ENCODE measurements around the gene BPGM.
A peak's percentile ranks its signal among the peaks of the same experiment; 100 is the strongest.

Gene BPGM

DNA sequence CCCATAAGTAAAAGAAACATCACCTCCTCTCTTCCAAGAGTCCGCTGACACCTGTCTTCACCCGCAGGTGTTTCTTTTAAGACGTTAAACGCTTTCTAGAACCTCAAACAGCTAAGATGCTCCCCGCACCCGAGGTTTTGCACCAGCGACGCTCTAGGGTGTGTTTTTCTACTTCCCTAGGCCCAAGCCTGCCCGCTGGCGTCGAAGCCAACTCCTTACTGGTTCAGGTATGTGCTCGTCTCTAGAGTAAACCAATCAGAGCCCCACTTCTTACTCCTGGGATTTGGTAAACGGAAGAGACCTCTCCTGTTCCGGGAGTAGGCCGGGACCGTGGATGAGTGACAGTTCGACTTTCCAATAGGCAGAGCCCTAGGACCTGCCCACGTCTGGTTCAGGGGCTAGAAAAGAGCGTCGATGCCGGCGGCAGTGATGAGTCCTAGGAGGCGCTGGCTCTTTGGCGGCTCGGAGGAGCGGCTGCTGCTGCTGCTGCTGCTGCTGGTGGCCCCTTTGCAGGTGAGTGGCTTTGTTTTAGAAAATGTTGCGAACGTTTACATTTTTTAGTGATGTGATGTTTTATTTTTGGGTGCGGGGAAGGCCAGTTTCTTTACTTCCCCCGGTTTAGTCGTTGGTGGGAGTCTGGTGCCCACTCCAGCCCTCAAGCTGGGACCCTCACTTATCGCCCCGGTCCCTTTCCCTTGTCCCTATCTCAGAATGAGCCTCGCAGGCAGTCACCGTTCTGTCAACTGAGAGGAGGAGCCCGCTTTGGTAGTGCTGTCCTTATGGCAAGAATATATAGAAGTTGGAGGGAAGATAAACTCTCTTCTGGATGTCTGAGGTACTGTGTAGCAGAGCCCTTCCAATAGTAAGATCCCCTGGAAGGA lies at the start of gene BPGM:
Gene BPGM, plus strand, starts transcription at position 429 of the 881 bp plus-strand sequence. CDS start 14,655 bp downstream, outside the sequence.
- peak; percentile 99 for DNase-seq

DNA sequence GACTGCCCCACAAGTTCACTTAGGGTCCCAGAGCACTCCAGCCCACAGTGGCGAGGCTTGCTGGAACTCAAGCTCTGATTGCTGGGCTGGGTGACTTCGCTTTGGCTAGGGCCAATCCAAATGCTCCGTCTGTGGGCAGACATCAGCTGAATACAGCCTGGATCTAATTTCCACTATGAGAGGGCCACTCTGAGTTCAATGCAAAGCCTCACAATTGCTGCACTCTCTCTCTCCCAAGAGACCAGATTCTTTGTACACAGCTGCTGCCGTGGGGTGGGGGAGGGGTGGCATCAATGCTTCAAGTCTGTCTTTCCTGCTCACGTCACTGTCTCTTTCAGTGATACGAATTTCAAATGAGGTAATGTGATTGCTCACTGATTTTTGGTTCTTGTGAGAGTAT lies 47.3 kb upstream of the BPGM start:
- DNase-seq = no peak

DNA sequence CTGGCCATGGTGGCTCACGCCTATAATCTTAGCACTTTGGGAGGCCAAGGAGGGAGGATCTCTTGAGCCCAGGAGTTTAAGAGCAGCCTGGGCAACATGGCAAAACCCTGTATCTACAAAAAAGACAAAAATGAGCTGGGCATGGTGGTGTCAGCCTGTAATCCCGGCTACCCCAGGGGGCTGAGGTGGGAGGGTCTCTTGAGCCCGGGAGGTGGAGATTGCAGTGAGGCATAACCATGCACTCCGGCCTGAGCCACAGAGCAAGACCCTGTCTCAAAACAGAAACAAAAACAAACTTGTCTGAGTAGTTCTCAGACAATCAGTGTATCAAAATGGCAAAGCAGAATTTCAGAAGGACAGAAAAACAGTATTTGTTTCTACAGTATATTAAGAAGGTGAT lies 45.2 kb upstream of the BPGM start:
- DNase-seq = no peak

DNA sequence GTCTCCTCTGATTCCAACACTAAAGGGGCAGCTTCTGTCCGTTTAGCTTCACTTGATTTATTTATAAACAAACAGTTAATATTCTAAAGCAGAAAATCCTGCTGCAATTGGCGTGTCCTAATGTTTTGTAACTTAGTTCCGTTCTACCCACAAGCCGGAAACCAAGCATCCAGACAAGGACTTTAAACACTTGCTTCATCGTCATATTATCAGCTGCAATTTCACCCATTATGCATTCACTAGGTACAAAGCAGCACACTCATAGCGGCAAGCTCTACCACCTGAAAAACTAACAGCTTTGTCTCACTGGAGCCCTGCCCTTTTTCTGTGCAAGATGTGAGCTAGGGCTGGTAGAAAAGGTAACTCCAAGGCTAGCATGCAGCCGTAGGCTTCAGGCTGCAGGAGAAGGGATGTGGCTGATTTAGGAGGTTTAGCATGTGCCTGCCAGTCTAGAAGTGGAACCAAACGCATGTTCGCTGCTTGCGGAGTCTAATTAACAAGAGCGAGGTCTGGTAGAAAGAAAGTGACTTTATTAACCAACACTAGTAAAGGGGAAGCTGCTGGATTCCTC lies 43.7 kb upstream of the BPGM start:
- DNase-seq = no peak

DNA sequence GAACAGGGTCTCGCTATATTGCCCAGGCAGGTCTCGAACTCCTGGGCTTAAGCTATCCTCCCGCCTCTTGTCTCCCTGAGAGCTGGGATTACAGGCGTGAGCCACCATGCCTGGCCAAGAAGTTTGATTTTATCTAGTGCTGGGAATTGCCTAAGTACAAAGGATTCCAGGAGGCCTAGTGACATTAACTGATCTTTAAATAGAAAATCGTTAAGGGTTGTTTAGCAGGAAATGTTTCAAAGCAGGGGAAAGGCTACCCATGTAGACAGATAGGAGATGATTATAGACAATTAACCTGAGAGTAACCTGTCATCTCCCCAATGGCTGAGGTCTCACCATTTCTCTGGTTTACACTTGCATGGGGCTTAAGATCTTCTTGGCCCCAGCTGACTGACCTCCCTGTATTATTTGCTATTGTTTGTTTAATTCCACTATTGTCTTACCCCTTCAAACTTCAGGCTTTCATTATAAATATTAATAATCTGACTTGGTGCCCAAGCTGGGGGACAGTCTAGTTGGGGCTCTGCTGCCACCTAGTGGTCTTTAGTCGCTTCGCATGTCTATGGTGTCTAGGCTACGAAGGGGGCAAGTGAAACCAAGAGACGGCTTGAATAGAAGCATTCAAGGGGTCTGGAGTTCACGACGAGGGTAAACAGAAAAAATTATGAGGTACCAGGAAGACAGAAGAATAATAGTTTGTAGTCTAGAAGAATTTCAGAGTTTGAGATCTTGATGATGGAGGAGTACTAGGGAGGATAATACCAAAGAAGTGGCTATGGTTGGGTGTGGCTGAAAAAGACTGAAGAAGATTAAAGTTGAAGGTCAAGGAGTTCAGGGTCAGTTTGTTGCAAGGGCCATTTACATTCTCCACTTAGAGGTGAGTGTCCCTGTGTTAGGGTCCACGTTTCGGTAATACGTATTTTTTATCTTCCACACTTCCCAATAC lies 40.4 kb upstream of the BPGM start:
- DNase-seq = no peak

DNA sequence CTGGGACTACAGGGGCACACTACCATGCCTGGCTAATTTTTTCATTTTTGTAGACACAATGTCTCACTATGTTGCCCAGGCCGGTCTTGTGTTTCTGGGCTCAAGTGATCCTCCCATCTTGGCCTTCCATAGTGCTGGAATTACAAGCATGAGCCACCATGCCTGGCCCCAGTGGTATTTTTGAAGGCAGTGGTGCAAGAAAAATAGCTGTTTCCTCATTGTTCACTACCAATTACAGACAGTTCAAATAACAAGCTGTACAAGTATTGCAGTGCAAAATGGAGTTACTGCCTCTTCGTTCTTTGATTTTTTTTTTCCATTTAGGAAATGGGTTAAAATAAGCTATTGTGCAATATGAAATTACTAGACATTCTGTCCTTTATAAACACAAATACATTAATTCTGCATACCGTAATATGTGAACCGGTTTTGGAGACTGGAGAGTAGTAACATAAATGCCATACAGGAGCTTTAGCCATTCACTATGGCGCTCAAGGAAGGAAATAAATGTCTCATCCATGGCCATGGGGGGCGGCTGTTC lies 35.0 kb upstream of the BPGM start:
- no peak for DNase-seq

DNA sequence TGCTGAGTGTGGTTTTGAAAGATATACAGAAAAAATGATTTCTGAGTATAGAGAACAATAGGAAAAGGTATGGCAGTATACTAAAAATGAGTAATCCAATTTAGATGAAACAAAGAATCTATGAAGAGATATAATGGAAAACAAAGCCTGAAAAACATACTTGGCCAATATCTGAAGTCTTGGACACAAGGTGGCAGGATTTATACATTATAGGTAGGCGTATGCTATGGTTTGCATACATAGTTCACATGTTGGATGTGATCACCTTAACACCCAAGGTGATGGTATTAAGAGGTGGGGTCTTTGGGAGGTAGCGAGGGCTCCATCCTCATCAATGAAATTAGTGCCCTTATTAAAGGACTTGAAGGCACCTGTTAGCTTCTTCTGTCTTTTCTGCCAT lies 34.5 kb upstream of the BPGM start:
- no peak for DNase-seq

DNA sequence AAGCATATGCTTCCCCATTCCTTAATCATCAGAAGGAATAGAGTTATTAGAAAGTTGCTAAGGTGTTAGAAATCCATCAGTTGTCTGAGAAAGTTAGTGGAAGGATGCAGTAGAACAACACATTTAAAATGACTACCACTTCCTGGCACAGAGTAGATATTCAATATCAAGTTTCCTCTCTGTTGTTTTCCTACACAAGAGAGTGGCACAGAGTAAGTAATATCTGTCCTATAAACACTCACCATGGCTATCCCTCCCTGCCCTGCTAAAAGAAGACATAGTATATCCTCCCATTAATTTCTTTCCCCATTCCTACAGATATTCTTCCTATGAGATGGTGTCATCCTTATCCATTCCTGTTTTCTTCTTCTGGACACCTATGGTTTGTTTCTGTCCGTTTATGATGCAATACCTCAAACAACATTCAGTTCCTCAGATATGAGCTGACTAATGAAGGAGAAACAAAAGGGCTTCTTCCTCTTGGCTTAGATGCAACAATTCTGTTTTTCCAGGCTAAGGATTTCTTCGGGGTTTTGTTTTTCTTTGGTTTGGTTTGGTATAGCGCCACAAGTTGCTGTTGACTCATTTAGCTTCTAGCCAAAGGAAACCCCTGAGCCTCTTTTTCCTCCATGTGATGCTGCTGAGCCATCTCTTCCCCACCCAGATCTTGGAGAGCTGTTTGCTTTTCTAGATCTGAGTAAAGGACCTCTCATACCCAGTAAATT lies 32.9 kb upstream of the BPGM start:
- DNase-seq = no peak

DNA sequence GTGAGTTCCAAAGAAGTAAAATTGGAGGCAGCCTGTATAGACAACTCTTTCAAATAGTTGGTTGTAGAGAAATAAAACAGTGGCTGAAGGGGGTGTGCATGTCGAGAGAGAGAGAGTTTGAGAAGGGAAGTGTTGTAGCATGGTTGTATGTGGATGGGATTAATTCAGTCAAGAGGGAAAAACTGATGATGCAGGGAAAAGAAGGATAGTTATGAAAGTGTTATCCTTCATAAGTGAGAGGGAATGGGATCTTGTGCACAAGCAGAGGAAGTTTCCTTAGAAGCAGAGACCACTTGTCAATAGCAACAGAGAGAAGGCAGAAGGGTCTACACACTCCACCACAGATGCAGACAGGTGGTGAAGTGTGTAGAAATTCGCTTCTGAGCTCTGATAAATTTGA lies 30.0 kb upstream of the BPGM start:
- DNase-seq = no peak

DNA sequence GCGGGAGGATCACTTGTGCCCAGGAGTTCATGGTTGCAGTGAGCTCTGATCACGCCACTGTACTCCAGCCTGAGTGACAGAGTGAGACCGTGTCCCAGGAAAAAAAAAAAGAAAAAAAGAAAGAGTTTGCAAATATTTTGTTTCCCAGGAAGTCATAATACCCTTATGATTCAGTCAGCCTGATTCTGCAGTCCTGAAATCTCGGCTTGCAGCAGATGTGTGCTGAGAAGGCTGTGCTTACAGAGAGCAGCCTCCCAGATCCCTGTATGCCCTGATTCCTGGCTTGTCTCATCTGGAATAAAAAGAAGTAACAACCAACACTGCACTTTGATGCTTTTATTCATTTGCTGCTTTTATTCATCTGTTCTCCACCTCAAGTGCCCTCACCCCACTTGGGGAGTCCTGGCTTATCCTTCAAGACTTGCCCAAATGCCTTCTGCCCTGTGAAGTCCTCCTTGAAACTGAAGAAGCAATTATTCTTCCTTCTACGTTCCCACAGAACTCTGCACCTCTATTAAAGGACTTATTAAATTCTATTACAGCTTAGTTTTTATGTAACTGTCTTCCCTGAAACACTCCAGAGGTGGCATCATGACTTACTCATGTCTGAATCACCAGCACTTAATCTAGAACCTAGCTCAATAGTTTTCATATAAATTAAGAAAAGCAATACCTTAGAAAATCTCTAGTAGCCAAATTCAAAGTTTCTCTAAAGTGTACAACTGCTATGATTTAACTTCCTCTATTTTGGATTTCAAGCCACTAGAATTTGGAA lies 27.7 kb upstream of the BPGM start:
- DNase-seq = no peak

DNA sequence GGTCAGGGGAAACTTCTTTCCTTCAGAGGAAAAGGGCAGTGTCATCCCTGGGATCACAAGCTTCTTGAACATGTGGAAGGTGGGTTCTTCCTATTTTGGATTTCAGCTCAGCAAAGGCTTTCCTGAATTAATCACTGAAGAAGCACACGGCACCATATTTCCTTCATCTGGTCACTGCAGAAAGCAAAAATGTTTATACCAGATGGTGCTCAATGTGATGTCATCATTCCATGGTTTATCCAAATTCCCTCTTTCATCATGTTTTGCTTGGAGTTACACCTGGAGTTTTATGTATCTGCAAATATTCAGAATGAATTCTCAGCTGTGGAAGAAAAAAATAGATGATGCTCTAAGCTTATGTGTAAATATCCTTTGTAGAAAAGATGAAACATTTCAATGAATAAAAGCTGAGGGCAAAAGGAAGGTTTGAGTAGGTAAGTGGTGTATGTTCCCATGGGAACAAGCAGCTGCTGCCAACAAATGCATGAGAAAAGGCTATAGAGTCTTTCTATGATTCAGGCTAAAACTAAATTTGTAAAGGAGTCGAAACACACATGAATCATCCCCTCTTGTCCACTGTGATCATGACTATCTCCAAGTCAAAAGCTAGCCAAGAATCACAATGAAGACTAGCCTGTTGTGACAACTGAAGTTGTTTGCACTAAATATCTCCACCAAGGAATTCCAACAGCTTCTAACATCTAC lies 26.9 kb upstream of the BPGM start:
- DNase-seq = no peak

DNA sequence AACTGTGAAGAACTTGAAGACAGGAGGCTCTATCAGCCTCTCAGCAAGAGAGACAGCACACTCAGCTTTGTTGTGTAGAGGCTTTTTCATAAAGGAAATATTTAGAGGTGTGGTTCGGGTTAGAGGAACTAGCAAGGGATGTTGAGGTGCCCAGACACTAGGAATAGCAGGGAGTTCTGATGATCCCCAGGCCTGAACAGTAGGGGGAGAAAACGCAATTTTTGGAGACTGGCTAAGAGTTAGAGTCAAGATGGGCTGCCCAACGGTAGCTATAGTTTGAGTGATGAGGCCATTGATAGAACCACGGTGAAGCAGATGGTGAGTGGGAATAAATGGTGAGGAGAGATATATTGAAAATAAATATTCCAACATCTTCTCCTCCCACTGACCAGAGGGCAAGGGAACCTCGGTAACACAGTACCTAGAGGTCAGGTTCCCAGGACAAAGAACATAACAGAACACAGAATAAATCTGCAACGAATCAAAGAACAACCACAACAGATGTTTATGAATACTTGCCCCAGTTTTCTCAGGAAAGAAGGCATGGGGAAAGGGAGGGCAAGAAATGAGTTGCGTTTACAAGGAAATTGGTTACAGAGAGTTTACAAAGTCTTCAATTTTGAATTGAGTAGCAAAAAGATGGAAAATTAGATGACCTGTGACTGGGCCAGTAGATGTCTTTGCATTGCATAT lies 24.2 kb upstream of the BPGM start:
- DNase-seq = no peak

DNA sequence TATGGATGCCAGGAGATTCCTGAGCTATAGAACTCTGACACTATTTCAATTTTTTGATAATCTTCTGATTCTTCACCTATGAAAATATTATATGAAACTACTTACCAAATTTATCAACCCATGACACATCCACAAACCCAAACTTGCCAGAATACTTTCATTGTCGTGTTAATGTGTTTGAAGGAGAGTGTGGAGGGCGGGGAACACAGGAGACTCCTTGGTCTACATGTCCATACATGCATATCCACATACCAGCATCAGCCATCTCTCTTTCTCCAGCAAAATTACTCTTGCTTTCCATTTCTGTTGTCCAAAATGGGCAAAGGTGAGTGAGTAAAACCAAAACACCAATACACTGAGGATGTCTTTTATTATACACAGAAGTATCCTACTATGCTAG lies 23.5 kb upstream of the BPGM start:
- DNase-seq = no peak

DNA sequence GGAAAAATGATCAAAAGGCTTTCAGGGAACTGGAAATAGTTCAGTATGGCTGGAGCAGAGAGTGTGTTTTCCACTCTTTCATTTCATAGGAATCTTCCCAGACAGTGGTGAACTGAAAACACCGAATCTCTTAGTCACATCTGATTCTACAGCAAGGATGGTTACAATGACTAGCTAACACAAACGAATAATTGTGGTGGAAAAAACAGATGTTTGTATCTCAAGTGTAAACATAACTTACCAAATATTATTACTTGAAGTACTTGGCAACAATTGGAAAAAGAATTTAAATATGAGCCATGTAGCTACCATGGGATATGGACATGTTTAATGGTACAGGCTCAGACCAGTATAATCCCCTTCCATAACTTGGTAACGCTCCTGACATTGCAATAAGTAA lies 21.1 kb upstream of the BPGM start:
- no peak for DNase-seq

DNA sequence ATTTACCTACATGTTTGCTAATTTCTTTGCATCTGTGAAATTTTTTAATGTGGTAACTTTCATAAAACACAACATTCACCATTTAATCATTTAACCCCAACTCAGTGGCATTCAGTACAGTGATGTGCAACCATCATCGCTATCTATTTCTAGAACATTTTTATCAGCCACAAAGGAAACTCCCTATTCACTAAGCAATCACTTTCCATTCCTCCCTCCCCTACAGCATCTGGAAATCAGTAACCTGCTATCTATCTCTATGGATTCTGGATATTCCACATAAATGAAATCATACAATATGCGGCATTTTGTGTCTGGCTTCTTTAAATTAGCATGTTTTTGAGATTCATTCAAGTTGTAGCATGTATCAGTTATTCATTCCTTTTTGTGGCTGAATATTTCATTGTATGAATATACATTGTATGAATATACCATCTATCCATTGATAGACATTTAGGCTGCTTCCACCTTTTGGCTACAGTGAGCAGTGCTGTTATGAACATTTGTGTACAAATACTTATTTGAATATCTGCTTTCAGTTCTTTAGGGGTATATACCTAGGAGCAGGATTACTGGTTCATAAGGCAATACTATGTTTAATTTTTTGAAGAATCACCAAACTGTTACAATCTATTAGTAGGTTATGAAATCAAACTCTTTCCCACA lies 19.4 kb upstream of the BPGM start:
- DNase-seq = no peak

DNA sequence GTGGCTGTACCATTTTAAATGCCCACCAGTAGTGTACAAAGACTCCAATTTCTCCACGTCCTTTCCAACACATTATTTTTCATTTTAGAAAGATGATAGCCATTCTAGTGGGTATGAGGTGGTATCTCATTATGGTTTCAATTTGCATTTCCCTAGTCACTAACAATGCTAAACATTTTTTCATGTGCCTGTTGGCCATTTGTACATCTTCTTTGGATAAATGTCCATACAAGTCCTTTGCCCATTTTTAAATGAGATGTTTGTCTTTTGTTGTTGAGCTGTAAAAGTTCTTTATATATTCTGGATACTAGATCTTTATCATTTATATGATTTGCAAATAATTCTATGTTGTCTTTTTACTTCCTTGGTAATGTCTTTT lies 18.9 kb upstream of the BPGM start:
- no peak for DNase-seq

DNA sequence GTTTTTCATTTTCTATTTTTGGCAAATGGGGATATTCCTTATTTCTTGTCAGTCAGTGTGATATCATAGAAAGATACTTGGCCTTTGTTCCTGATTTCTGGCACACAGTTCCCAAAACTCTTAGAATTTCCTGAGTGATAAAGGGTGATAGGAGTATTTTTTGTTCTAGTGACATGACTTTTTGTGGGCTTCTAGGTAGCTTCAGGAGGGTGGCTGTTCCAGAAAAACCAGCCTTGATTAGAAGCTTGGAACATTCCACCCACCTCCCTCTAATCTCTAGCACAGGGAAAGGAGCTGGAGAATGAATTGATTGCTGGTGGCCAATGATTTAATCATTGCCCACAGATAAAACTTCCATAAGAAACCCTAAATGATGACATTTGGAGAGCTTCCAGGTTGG lies 17.2 kb upstream of the BPGM start:
- no peak for DNase-seq

DNA sequence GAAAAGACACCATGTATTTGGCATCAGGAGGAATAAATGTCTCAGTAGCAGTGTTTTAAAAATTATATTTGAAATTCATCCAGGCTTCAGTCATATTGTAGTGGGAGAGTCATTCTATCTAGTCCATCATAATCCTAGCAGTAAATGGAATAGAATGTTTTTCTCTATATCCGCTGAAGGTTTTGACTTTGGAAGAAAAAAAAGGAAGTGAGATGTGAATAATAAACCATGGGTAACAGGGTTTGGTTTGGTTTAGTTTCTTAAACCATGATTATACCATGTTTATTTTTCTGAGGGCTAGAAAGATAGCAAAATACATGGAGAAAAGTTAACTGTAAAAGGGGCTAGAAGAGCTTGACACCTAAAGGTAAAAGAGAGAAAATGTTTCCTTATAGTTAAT lies 16.4 kb upstream of the BPGM start:
- no peak for DNase-seq

DNA sequence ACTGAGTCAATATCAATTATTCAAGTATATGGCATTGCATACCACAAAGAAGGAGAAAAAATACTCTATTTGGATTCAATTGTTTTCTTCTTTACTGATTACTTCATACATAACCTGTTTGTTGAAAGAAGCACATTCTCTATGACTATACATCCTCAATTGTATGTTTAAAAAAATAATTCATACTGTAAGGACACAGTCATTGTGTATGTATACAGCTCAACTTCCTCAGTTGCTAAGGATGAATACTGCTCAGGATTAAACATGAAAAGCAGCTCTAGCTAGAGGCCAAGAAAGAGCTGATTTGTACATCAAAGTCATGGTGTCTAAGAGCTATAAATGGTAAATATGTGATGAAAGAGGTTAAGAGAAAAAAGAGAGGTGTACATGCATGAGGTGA lies 15.8 kb upstream of the BPGM start:
- DNase-seq = no peak

DNA sequence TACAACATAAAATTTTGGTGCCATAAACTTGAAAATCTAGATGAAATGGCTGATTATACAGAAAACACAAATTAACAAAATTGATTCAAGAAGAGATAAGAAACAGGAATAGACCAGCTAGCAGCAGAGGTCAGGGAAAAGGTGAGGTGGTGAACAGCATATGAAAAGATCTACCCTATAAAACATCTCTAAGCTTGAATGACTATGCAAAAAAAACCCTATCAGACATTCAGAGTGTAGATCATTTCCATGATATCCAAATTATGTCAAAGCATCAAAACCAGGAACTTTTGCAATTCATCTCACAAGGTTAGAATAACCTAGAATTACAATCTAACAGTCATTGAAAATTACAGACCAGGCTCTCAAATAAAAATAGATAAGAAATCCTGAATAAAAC lies 14.6 kb upstream of the BPGM start:
- no peak for DNase-seq
